Fibroblast of mammary gland (primary cell): ENCODE measurements around the gene PLPPR2.

ENCODE experiments used
- DNase-seq: peaks from one replicate; pipeline ENCODE4 v3.0.0-alpha.2; 2010; ENCODE audit warnings: low read depth
- H3K4me3 ChIP-seq: 2 replicates; pipeline ENCODE4 v1.5.1; 2011; ENCODE audit warnings: low read depth, mild to moderate bottlenecking, low read length, moderate library complexity; ENCODE audit not compliant: control insufficient read depth
- CTCF ChIP-seq: conservative IDR thresholded peaks from 2 replicates; pipeline ENCODE4 v1.5.1; 2011; ENCODE audit warnings: low read depth, low read length, inconsistent platforms; ENCODE audit not compliant: control insufficient read depth, insufficient read depth

PLPPR2 gene

DNA sequence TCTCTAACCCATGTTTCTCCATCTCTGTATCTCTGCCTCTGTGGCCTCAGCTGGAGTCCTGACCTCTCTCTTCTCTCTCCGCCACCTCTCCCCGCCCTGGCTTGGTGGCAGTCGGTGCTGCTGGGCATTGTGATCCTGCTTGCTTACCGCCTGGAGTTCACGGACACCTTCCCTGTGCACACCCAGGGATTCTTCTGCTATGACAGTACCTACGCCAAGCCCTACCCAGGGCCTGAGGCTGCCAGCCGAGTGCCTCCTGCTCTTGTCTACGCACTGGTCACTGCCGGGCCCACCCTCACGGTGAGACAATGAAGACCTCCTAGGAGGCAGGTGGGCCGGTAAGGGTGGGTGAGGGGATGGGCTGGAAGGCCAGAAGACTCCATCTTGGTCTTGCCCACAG, 4.2 kb downstream of the PLPPR2 start:
- no peak for TF ChIP-seq CTCF
- H3K4me3 ChIP-seq = no peak overlapping the region
- DNase-seq = no peak

DNA sequence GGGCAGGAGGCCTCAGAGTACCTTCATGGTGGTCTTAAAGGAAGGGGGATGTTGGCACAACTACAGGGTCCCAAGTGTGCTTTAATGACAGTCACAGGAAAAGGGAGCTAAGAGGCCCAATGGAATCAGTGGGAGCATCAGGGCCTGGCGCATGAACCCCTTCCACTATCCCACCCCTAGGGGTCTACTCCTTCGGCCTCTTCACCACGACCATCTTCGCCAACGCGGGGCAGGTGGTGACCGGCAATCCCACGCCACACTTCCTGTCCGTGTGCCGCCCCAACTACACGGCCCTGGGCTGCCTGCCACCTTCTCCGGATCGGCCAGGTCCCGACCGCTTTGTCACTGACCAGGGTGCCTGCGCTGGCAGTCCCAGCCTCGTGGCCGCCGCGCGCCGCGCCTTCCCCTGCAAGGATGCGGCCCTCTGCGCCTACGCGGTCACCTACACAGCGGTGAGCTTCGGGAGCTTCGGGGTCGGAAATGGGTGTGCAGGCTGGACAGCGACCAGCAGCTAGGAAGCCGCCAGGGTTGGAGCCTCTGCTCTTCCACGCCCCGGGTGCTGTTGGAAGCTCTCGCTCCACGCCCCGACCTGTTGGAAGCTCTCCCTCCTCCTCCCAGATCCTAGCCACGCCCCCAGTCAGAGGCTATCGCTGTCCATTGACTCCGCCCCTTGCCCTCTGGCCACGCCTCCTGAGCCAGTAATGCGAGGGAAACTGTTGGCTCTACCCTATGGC, 6.0 kb downstream of the PLPPR2 start:
- no peak overlapping the region for H3K4me3 ChIP-seq
- no peak for TF ChIP-seq CTCF
- DNase-seq = no peak

DNA sequence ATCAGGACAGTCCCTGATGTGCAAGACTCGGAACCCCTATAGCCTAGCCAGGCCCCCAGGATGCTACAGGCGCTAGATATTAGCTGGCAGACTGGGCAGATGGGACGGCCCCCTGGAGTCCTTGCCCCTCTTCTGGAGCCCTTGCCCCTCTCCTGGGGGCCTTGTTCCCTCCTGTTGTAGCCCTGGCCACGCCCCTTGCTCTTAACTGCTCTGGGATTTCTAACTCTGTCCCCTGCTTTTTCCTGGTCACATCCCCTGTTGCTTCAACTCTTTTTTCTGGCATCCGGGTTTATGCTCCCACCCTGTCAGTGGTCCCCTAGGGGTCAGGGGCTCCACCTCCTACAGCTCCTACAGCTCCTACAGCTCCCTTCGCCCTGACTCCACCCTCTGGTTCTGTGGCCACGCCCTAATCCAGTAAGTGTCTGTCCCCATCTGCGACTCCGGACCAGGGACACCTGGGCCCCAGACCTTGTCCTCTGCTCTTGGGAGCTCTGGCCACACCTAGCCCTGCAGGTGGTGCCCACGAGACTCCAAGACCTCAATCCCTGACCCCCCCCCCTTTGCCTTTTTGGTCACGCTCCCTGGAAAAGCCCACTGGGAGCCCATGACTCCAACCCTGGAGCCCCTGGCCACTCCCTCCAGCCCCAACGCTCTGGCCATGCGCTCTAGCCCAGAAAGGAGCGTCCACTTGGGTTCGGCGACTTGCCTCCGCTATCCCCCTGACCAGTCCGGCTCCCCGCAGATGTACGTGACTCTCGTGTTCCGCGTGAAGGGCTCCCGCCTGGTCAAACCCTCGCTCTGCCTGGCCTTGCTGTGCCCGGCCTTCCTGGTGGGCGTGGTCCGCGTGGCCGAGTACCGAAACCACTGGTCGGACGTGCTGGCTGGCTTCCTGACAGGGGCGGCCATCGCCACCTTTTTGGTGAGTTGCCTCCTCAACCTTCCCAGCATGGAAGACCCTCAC, 6.8 kb downstream of the PLPPR2 start:
- H3K4me3 ChIP-seq = no peak overlapping the region
- no peak for DNase-seq
- TF ChIP-seq CTCF = no peak

- no peak for TF ChIP-seq CTCF
- no peak overlapping the region for H3K4me3 ChIP-seq
- DNase-seq = no peak
Observed at GRCh38 chr19:11363881-11364280, 8.6 kb downstream of the PLPPR2 start.

DNA sequence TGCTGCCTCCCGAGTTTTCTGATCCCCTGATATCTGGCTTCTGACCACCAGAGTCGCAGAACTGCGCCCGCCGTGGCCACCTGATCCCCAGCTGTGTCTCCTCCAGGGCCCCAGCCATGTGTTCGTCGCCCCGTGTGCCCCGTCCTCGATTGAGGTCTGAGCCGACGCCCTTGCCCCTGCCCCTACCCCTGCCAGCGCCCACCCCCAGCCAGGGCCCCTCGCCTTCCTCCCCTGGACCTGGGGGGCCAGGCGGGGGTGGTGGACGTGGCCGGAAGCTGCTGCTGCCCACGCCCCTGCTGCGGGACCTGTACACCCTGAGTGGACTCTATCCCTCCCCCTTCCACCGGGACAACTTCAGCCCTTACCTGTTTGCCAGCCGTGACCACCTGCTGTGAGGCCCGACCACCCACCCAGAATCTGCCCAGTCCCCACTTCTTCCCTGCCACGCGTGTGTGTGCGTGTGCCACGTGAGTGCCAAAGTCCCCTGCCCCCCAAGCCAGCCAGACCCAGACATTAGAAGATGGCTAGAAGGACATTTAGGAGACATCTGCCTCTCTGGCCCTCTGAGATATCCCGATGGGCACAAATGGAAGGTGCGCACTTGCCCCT, 9.2 kb downstream of the PLPPR2 start:
- DNase-seq = no peak
- no peak overlapping the region for H3K4me3 ChIP-seq
- TF ChIP-seq CTCF = no peak

GRCh38 chr19:11364935-11365334, 9.7 kb downstream of the PLPPR2 start:
- no peak for DNase-seq
- no peak overlapping the region for H3K4me3 ChIP-seq
- TF ChIP-seq CTCF = no peak
